Testis (tissue), 3 donors: ENCODE data around the gene CDC42BPB. TPM values are rescaled to one million over a fixed set of nuclear protein-coding genes. Genes with fewer than 3 reads are reported as not detected.

Source experiments
- DNase-seq: peaks from one replicate; pipeline ENCODE4 v3.0.0-alpha.2; 2019
- H3K27ac ChIP-seq, 2 donors: fragments of 200-600 bp; sonication (generic); one replicate each; pipeline ENCODE4 v1.5.1; 2019
- H3K27me3 ChIP-seq: fragments of 200-600 bp; sonication (generic); one replicate; pipeline ENCODE4 v1.5.1; 2019
- H3K36me3 ChIP-seq: fragments of 200-600 bp; sonication (generic); one replicate; pipeline ENCODE4 v1.5.1; 2017; ENCODE audit warnings: low read depth; ENCODE audit errors: missing control alignments
- H3K4me1 ChIP-seq: fragments of 200-600 bp; sonication (generic); one replicate; pipeline ENCODE4 v1.5.1; 2019
- H3K4me3 ChIP-seq, 2 donors: fragments of 200-600 bp; sonication (generic); one replicate each; pipeline ENCODE4 v1.5.1; 2017 to 2019
- H3K9me3 ChIP-seq: fragments of 200-600 bp; sonication (generic); one replicate; pipeline ENCODE4 v1.5.1; 2017
- CTCF ChIP-seq, 3 experiments: fragments of 450-650 bp in 2 of 3; fragments of 200-600 bp in 1 of 3; sonication (generic) in 1 of 3; IDR thresholded peaks; one replicate each; pipeline ENCODE4 v1.5.1; 2016 to 2019; ENCODE audit warnings: antibody characterized with exemption in 3 of 3, mild to moderate bottlenecking in 2 of 3, moderate library complexity in 1 of 3
- POLR2A ChIP-seq: fragments of 450-650 bp; IDR thresholded peaks from one replicate; pipeline ENCODE4 v1.6.1; 2017; ENCODE audit warnings: antibody characterized with exemption, mild to moderate bottlenecking, moderate library complexity
- WGBS, 2 donors: methylation state at CpG; one replicate each; pipeline ENCODE4 v1.1.5; 2018; 5-methylcytosine and 5-hydroxymethylcytosine counted together
- intact Hi-C: fragments of 100-400 bp; cut with DNase I; formaldehyde crosslinking; loops from one replicate; pipeline ENCODE4 v1.15.1; 2023; ENCODE audit warnings: low total_unique reads
- polyA plus RNA-seq: library from polyadenylated mRNA; stranded (reverse); fragments of 350-450 nt; fragmentation: Illumina TruSeq; extraction: RNeasy Lipid Tissue Mini Kit (QIAGEN cat#74804); gene quantifications from one replicate; pipeline ENCODE4 v1.2.3, GENCODE V29; 2014; ENCODE audit warnings: low read depth, low replicate concordance; ENCODE audit not compliant: insufficient read depth
- total RNA-seq, 2 donors: library from RNA; depleted of rRNA; stranded (reverse); fragments of >200 nt; gene quantifications; one replicate each; pipeline ENCODE4 v1.2.3, GENCODE V29; 2016

The CDC42BPB gene
- total and polyA plus RNA-seq, 3 donors from 2014 or later = 90.3 to 216 (median 201) TPM

GRCh38 chr14:102984336-102985102, 72.8 kb downstream of the CDC42BPB start:
- intact Hi-C loops = no loop called here
- DNase-seq = no peak
- no peak overlapping the region for H3K4me3 ChIP-seq
- TF ChIP-seq CTCF (IDR thresholded peaks at IDR 0.05) = no peak
- no peak for TF ChIP-seq POLR2A
- H3K4me1 ChIP-seq = no peaks in the 10 kb centered on the region
- no peaks in the 10 kb centered on the region for H3K9me3 ChIP-seq
- WGBS, 2 donors = 90 to 92% methylated on average over 16 to 19 of the region's 19 CpGs
- no peaks in the 10 kb centered on the region for H3K27me3 ChIP-seq
- H3K36me3 ChIP-seq = no peaks in the 10 kb centered on the region
- H3K27ac ChIP-seq = no peak overlapping the region

- TF ChIP-seq CTCF (IDR thresholded peaks at IDR 0.05) = no peak
- no peak for TF ChIP-seq POLR2A
- intact Hi-C loops = no loop called here
Observed at GRCh38 chr14:102983496-102983895, 73.9 kb downstream of the CDC42BPB start.

GRCh38 chr14:102982852-102983470, 74.4 kb downstream of the CDC42BPB start:
- no peaks in the 10 kb centered on the region for H3K36me3 ChIP-seq
- intact Hi-C loops = no loop called here
- WGBS, 2 donors = 82 to 89% methylated on average over 8 to 15 of the region's 15 CpGs
- H3K27ac ChIP-seq = no peak overlapping the region
- DNase-seq = no peak
- H3K27me3 ChIP-seq = no peaks in the 10 kb centered on the region
- no peaks in the 10 kb centered on the region for H3K9me3 ChIP-seq
- TF ChIP-seq CTCF (IDR thresholded peaks at IDR 0.05) = no peak
- no peak for TF ChIP-seq POLR2A
- no peaks in the 10 kb centered on the region for H3K4me1 ChIP-seq
- no peak overlapping the region for H3K4me3 ChIP-seq

More at GRCh38 chr14:102983496-102983895, 73.9 kb downstream of the CDC42BPB start:
- H3K4me3 ChIP-seq = no peak overlapping the region
- no peaks in the 10 kb centered on the region for H3K4me1 ChIP-seq
- 92 to 95% methylated on average over 14 of the region's 14 CpGs for WGBS, 2 donors
- H3K36me3 ChIP-seq = no peaks in the 10 kb centered on the region
- H3K9me3 ChIP-seq = no peaks in the 10 kb centered on the region
- H3K27ac ChIP-seq = no peak overlapping the region
- H3K27me3 ChIP-seq = no peaks in the 10 kb centered on the region
- DNase-seq = no peak

GRCh38 chr14:102980409-102980810, 76.9 kb downstream of the CDC42BPB start:
- DNase-seq = no peak
- WGBS, 2 donors = 86 to 88% methylated on average over 8 of the region's 8 CpGs
- Histone ChIP-seq H3K4me3 (no peak overlapping the region), H3K36me3 (no peaks in the 10 kb centered on the region), H3K27ac (no peak overlapping the region), H3K27me3 (no peaks in the 10 kb centered on the region), H3K9me3 (no peaks in the 10 kb centered on the region), H3K4me1 (no peaks in the 10 kb centered on the region)
- intact Hi-C loops = no loop called here
- TF ChIP-seq POLR2A (no peak), CTCF (IDR thresholded peaks at IDR 0.05) (no peak)
